IgD-negative memory B cell (primary cell): Measurements from ENCODE around the gene PRPF19. TPM values are rescaled to one million over a fixed set of nuclear protein-coding genes. Genes with fewer than 3 reads are reported as not detected.
A peak's percentile ranks its signal among the peaks of the same experiment; 100 is the strongest.
"Not testable (repeated sequence)": the region's sequence is repeated elsewhere in the genome, so short reads cannot be mapped to it uniquely, and the experiment has no call there.

Source experiments
- H3K27ac Mint-ChIP-seq, 3 donors: one replicate each; pipeline ENCODE4 v1.8.0; 2020 to 2022; ENCODE audit warnings: mild to moderate bottlenecking in 3 of 3, mixed read lengths in 3 of 3, moderate library complexity in 1 of 3
- H3K27me3 Mint-ChIP-seq: one replicate; pipeline ENCODE4 v1.8.0; 2021; ENCODE audit warnings: mixed read lengths
- H3K36me3 Mint-ChIP-seq: one replicate; pipeline ENCODE4 v1.8.0; 2020; ENCODE audit warnings: mild to moderate bottlenecking, mixed read lengths
- H3K4me1 Mint-ChIP-seq, 3 donors: one replicate each; pipeline ENCODE4 v1.8.0; 2020 to 2022; ENCODE audit warnings: mixed read lengths in 3 of 3, mild to moderate bottlenecking in 1 of 3
- H3K4me3 Mint-ChIP-seq, 4 donors: one replicate each; pipeline ENCODE4 v1.8.0; 2020 to 2022; ENCODE audit warnings: mild to moderate bottlenecking in 4 of 4, mixed read lengths in 4 of 4, moderate library complexity in 3 of 4
- H3K9me3 Mint-ChIP-seq, 3 donors: one replicate each; pipeline ENCODE4 v1.8.0; 2020 to 2021; ENCODE audit warnings: mixed read lengths in 3 of 3, mild to moderate bottlenecking in 1 of 3
- polyA plus RNA-seq: library from polyadenylated mRNA; unstranded; fragments of 300-500 nt; fragmentation: Illumina TruSeq; gene quantifications from one replicate; pipeline ENCODE4 v1.2.3, GENCODE V29; 2021

PRPF19 gene
- polyA plus RNA-seq, 1 donor from 2014 or later, result 18.5 TPM

DNA sequence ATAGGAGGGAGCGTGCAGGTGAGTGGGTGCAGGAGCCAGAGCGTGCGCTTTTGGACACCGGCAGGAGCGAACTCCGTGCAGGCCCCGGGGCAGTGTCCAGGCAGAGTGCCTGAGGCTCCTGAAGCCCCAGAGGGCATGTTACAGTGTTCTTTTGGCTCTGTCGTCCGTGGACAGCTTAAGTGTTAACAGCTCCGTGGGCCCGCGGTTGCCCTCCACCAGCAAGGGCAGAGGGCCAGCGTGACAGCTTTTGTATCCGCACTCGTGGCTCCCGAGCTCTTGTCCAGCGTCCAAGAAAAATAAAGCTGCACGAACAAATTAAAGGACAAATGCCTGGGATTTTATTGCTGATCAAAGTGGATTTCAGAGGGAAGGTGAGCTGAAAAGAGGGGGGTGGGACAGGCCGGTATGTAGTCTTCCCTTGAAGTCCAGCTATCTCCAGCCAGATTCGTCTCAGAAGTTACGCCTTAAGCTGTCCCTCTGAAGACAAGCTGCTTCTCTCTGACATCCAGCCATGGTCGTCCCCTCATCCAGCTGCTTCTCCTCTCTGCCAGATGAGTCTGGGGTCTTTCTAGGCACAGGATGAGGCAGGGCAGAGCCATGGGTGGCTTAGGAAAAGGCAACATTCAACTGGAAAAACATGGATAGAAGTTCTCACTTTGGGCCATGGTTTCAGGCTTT lies 6.6 kb upstream of the PRPF19 start:
- Mint-ChIP-seq H3K9me3 (peaks cover 0 to 4% (median 0%) of the 10 kb centered on the region in 3 donors), H3K4me1 (peaks cover 36 to 65% (median 48%) of the 10 kb centered on the region in 3 donors), H3K27ac (peak overlapping the region; percentile 95 to 99 (median 97)), H3K36me3 (no peaks in the 10 kb centered on the region), H3K27me3 (peaks cover 2% of the 10 kb centered on the region), H3K4me3 (peak overlapping the region in 3 of 4 donors; percentile 14 to 100 (median 99))

DNA sequence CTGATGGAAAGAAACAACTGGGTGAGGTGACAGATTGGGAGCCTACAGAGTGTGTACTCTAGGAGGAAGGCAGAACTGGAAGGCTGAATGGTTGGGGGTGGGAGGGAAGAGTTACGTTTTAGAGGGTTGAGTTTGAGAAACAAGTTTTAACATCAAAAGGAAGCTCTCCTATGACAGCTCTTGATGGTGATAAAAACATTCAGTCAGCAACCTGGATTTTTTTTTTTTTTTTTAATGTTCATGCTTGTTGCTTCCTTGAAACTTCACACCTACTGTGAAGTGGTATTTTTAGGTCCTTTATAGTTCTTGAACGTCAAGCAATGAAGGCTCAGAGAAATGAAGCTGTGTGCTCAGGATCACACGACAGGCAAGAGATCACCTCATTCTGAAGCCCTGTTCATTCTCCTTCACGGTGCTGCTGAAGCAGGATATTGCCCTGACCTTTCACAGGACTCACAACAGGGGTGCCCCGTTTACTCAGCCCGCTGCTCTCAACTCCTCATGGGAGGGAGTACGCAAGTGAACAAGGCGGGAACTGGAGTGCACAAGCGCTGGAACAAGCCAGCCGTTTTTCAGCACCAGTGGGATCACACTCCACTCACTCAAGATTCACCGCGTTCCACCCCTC lies 6.0 kb upstream of the PRPF19 start:
- Mint-ChIP-seq H3K9me3 (peaks cover 0 to 4% (median 0%) of the 10 kb centered on the region in 3 donors), H3K4me3 (peak overlapping the region in 2 of 4 donors; percentile 5 to 56), H3K27ac (peak overlapping the region in 2 of 3 donors; percentile 62 to 84), H3K27me3 (peaks cover 2% of the 10 kb centered on the region), H3K36me3 (no peaks in the 10 kb centered on the region), H3K4me1 (peaks cover 38 to 65% (median 52%) of the 10 kb centered on the region in 3 donors)

DNA sequence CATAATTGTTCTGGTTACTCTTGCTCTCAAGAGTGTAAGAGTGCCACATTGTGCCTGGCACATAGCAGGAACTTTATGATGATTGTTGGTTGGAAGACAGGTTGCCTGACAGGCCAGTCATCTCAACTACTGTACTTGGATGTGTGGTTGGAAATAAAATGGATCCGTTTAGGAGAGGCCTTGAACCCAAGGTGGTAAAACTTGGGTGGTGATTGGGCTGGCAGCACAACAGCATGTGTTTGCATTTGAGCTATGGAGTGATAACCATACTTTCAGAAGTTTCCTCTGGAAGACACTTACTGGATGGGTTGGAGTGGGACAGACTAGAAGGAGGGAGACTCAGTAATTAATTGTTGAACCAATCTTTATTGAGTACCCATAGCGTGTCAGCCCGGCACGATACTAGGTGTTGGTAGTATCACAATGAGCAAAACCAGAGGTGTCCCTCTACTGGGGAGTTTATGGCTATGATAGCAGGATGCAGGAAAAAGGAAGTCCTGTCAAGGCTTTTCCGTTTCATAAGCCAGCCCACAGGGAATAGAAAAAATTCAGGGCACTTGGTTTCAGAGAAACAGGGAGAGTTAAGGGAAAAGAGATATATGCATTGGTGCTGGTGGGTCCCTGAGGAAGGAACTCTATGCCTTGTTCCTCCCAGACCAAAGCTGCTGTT lies 4.5 kb upstream of the PRPF19 start:
- Mint-ChIP-seq H3K4me3 (peak overlapping the region in 3 of 4 donors; percentile 50 to 93 (median 61)), H3K27me3 (peaks cover 2% of the 10 kb centered on the region), H3K27ac (peak overlapping the region in 2 of 3 donors; percentile 56 to 88), H3K36me3 (no peaks in the 10 kb centered on the region), H3K9me3 (peaks cover 0 to 4% (median 0%) of the 10 kb centered on the region in 3 donors), H3K4me1 (peaks cover 33 to 60% (median 58%) of the 10 kb centered on the region in 3 donors)

DNA sequence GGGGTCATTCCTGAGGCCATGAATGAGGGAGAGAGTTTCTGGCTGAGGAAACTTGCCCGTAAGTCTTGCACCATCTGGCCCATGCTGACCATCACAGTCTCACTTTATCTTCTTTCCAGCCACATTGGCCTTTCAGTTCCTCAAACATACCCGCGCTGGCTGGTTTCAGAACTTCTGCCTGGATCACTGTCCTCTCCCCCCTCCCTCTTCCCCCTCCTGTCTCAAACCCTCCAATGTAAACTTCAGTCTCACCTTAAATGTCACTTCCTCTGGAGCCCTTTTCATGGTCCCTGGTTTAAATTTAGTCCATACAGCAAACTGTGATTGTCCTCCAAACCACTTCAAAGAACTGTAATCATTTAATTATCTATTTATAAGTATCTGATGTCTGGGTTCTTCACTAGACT lies 3.9 kb upstream of the PRPF19 start:
- H3K36me3 Mint-ChIP-seq, result no peaks in the 10 kb centered on the region
- peaks cover 34 to 58% (median 55%) of the 10 kb centered on the region in 3 donors for H3K4me1 Mint-ChIP-seq
- H3K27ac Mint-ChIP-seq, result peak overlapping the region in 2 of 3 donors; percentile 56 to 88
- peaks cover 2% of the 10 kb centered on the region for H3K27me3 Mint-ChIP-seq
- peaks cover 0 to 4% (median 0%) of the 10 kb centered on the region in 3 donors for H3K9me3 Mint-ChIP-seq
- peak overlapping the region in 3 of 4 donors; percentile 40 to 93 (median 79) for H3K4me3 Mint-ChIP-seq

DNA sequence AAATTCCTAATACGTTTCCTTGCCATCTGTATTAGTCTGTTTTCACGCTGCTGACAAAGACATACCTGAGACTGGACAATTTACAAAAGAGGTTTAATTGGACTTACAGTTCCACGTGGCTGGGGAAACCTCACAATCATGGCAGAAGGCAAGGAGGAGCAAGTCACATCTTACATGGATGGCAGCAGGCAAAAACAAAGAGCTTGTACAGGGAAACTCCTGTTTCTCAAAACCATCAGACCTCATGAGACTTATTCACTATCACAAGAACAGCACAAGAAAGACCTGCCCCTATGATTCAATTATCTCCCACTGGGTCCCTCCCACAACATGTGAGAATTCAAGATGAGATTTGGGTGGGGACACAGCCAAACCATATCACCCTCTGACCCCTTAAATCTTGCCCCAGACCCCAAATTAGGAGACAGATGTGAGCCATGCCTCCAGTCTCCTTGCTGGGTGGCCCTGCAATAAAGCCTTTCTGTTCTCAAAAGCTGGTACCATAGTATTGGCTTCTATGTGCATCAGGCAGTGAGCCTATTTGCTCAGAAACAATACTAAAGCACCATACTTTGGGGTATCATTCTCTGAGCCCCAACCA lies 3.4 kb upstream of the PRPF19 start:
- Mint-ChIP-seq H3K27ac (peak overlapping the region in 2 of 3 donors; percentile 56 to 88), H3K4me1 (peaks cover 37 to 59% (median 54%) of the 10 kb centered on the region in 3 donors), H3K4me3 (peak overlapping the region in 3 of 4 donors; percentile 63 to 93 (median 79))
- not testable (repeated sequence) for H3K9me3 Mint-ChIP-seq, H3K36me3 Mint-ChIP-seq, H3K27me3 Mint-ChIP-seq

DNA sequence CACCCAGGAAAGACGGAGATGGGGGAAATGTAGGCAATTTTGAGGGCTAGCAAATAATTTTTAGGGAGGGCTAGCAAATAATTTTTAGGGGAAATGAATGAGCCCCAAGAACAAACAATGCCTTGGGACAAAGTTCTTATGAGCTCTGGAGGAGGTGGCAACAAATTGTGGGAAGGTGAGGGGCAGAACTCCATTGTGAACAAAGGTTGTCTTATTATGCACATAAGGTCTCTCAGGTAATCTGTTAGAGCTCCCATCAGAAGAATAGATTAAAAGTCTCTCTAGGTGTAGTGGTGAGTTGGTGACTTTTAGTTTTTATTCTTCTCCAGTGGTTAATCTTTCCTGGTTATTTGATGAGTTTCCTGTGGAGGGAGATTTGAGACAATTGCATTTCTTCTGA lies 2.4 kb upstream of the PRPF19 start:
- peaks cover 2% of the 10 kb centered on the region for H3K27me3 Mint-ChIP-seq
- H3K9me3 Mint-ChIP-seq, result peaks cover 0 to 4% (median 0%) of the 10 kb centered on the region in 3 donors
- H3K27ac Mint-ChIP-seq, result peak overlapping the region; percentile 63 to 96 (median 69)
- H3K4me3 Mint-ChIP-seq, result peak overlapping the region in 1 of 4 donors; percentile 93
- H3K36me3 Mint-ChIP-seq, result no peaks in the 10 kb centered on the region
- peaks cover 44 to 67% (median 58%) of the 10 kb centered on the region in 3 donors for H3K4me1 Mint-ChIP-seq

DNA sequence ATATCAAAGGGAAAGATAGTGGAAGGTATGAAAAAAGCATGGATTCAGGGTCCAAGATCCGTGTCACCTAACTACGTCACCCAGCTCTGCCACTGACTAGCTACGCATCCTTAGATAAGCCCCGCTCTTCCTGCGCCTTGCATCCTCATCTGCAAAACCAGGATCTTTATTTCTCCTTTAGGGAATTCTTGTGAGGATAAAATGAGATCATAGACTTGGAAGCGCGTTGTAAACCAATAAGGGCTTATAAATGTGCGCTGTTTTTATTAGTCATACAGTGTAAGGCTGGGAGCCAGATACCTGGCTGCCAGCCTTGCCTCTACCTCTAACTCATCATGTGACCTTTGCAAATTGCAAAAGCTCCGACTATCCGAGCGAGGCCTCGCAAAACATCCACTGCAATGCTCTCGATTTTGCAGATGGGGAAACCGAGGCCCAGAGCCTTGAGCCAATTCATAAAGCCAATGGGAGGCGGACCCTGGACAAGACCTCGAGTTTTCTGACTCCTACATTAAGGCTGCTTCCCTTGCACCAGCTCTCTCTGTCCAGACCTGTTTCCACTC lies 753 bp downstream of the PRPF19 start:
- Mint-ChIP-seq H3K4me3 (peak overlapping the region; percentile 93 to 97 (median 94)), H3K27ac (peak overlapping the region in 2 of 3 donors; percentile 83 to 96), H3K36me3 (no peaks in the 10 kb centered on the region), H3K9me3 (peaks cover 0 to 4% (median 0%) of the 10 kb centered on the region in 3 donors), H3K4me1 (peaks cover 36 to 51% (median 49%) of the 10 kb centered on the region in 3 donors), H3K27me3 (peaks cover 2% of the 10 kb centered on the region)

DNA sequence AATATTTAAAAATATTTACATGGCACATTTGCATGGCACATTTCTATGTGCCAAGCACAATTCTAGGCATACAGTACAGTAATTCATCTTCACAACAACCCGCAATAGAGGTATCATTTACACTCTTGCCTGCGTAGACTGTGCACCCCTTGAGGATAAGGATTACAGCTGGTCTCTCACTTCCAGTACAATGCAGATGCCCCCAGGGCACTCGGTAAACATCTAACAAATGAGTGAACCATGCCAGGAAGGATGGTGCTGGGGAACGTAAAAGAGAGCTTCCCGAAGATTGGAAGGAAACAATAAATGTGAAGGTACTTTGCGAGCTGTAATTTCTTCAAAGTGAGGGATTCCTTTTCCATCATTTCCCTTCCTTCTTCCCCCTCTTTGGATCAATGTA lies 1.3 kb downstream of the PRPF19 start:
- Mint-ChIP-seq H3K27me3 (peaks cover 2% of the 10 kb centered on the region), H3K9me3 (peaks cover 0 to 4% (median 0%) of the 10 kb centered on the region in 3 donors), H3K27ac (peak overlapping the region in 2 of 3 donors; percentile 91 to 96), H3K4me1 (peaks cover 31 to 45% (median 43%) of the 10 kb centered on the region in 3 donors), H3K36me3 (no peaks in the 10 kb centered on the region), H3K4me3 (peak overlapping the region; percentile 93 to 97 (median 94))

DNA sequence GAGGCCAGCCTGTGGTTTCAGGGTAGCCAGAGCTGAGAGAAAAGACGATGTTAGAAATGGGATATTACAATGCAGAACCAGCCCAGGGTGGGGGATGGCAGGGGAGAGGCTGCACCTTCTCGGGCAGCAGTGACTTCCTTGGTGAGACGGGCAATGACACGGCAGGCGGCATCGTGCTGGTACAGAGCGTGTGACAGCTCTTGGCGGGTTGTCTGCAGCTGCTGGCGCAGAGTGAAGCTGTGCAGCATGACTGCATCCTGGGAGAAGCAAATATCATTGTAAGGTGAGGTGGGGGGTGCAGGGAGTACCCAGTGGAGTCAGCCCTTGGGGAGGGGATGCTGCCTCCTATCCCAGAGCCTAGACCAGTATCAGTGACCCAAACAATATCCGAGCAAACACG lies 3.8 kb downstream of the PRPF19 start:
- Mint-ChIP-seq H3K36me3 (peaks cover 7% of the 10 kb centered on the region), H3K9me3 (no peaks in the 10 kb centered on the region), H3K27ac (peak overlapping the region in 1 of 3 donors; percentile 78), H3K27me3 (no peaks in the 10 kb centered on the region), H3K4me3 (peak overlapping the region in 1 of 4 donors; percentile 66), H3K4me1 (peaks cover 19 to 33% (median 29%) of the 10 kb centered on the region in 3 donors)

DNA sequence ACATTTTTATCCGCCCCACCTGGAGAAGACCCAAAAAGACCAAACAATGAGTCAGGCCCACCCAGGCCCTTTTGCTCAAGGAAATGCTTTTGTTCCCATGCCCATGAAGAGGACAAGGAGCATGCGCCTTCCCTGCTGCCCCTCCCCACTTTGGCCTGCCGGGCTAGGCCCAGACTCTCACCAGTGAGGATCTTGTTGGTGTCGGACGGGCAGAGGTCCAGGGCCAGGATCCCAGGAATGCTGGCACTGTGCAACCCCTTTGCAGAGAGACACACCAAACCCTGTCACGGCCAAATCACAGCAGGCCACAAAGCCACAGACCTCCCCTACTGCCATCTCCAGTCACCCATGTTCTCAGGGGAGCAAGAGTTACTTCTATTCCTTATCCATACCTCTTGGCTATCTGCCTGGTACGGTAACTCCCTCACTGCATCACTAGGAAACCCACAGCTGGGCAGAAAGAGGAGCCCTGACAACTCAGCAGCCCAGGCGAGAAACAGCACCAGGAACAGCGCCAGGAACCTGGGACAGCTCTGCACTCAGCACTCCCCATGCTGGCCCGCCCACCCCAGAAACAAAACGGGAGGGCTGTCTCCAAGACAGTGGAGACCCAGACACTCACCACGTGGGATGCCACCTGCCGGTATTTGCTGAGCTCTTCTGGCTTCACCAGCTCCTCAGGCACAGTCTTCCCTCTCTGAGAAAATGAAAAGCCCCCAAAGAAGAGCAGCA lies 5.5 kb downstream of the PRPF19 start:
- Mint-ChIP-seq H3K9me3 (no peaks in the 10 kb centered on the region), H3K36me3 (peaks cover 12% of the 10 kb centered on the region), H3K4me1 (peaks cover 14 to 26% (median 20%) of the 10 kb centered on the region in 3 donors), H3K27me3 (no peaks in the 10 kb centered on the region), H3K4me3 (peak overlapping the region in 1 of 4 donors; percentile 31), H3K27ac (no peak overlapping the region)

DNA sequence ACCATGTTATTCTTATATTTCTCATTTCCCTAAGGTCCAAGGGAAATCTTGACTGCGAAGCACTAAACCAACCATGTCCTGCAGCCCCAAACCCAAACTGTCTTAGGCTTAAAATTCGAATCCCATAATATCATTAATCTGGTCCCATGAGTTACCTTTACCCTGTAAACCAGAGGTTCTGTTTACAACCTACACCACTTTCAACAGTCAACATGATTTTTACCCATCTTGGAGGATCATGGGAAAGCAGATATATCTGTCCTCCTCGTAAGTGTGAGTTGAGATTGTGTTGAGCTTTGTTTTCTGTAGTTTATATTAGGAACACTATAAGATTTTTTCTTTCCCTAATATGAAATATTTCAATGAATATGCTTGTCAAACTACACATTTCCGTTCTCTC lies 6.4 kb downstream of the PRPF19 start:
- H3K4me3 Mint-ChIP-seq, result peak overlapping the region in 1 of 4 donors; percentile 31
- peaks cover 12% of the 10 kb centered on the region for H3K36me3 Mint-ChIP-seq
- H3K9me3 Mint-ChIP-seq, result no peaks in the 10 kb centered on the region
- peaks cover 7 to 20% (median 13%) of the 10 kb centered on the region in 3 donors for H3K4me1 Mint-ChIP-seq
- H3K27ac Mint-ChIP-seq, result no peak overlapping the region
- no peaks in the 10 kb centered on the region for H3K27me3 Mint-ChIP-seq

DNA sequence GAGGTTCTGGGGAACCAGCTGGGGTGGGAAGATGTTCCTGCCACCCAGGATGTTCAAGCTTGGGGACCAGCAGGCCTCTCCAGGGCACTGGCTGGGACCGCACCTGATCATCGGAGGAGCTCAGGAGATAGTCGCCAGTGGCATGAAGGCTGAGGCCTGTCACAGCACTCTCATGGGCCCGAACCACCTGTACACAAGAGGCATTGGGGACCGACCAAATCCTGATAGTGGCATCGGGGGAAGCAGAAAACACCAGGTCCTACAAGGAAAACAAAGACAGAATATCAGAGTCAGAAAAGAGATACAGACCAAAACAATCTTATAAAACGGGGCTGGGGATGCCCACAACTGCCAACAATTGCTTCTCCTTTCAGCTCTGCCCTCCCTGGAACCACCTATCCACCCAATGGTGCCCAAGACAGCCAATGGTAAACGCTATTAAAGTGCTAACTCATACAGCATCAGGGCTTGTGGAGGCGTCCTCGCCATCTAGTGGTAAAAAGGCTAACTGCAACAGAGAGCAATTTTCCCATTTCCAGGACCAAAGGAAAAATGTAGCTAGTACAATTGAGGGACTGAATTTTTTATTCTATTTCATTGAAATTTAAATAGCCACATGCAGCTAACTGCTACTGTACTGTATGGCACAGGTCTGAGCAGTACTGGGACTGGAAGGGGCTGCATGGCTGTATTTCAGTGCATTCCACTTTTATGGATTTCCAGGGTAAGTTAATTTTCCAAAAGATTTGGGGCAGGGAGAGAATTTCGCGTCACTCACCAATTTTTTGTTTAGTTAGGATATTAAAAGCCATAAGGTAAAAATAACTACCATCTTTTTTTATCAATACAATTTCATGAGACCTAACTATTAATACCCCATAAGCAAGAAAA lies 7.1 kb downstream of the PRPF19 start:
- Mint-ChIP-seq H3K4me1 (peaks cover 6 to 18% (median 7%) of the 10 kb centered on the region in 3 donors), H3K27me3 (no peaks in the 10 kb centered on the region), H3K9me3 (no peaks in the 10 kb centered on the region), H3K27ac (no peak overlapping the region), H3K4me3 (peak overlapping the region in 1 of 4 donors; percentile 64), H3K36me3 (peaks cover 14% of the 10 kb centered on the region)

DNA sequence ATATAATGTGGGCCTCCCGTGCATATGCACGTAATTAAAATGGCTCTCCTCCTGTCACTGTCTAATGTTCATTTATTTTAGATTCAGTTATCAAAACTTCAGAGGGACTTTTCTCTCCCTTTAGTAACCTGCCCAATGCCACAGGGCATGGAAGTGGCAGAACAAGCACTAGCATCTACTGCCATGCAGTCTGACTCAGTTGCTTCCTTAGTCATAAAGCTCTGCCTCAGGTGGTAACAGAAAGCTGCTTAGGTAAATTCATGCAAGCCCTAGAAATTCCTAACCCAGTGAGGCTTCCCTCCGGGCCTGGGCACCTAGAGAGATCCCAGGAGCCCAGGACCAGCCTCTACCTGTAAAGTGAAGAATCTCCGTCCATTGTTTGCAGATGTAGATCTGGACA lies 8.9 kb downstream of the PRPF19 start:
- Mint-ChIP-seq H3K9me3 (no peaks in the 10 kb centered on the region), H3K27me3 (no peaks in the 10 kb centered on the region)

More for the DNA sequence above, 8.9 kb downstream of the PRPF19 start:
- H3K36me3 Mint-ChIP-seq, result peaks cover 14% of the 10 kb centered on the region
- H3K4me3 Mint-ChIP-seq, result peak overlapping the region in 1 of 4 donors; percentile 58
- peak overlapping the region in 1 of 3 donors; percentile 94 for H3K27ac Mint-ChIP-seq
- peaks cover 1 to 12% (median 4%) of the 10 kb centered on the region in 3 donors for H3K4me1 Mint-ChIP-seq
